T-helper 2 cell treated with Interferon-gamma antibody and Interleukin-4, amounts not matched to agents 5 μg/mL and 100 μg/mL, for 36 hours (primary cell): ENCODE measurements around the gene CERS3.

Source experiments
- DNase-seq: peaks from one replicate; pipeline ENCODE4 v3.0.0; 2021; ENCODE audit warnings: low spot score
- H3K27ac Mint-ChIP-seq: one replicate; pipeline ENCODE4 v1.8.0; 2021; ENCODE audit warnings: mild to moderate bottlenecking, mixed read lengths
- H3K27me3 Mint-ChIP-seq: one replicate; pipeline ENCODE4 v1.8.0; 2021; ENCODE audit warnings: low read depth, mixed read lengths
- H3K36me3 Mint-ChIP-seq: one replicate; pipeline ENCODE4 v1.8.0; 2021; ENCODE audit warnings: low read depth, mixed read lengths
- H3K4me1 Mint-ChIP-seq: one replicate; pipeline ENCODE4 v1.8.0; 2021; ENCODE audit warnings: low read depth, mixed read lengths
- H3K4me3 Mint-ChIP-seq: one replicate; pipeline ENCODE4 v1.8.0; 2022; ENCODE audit warnings: mild to moderate bottlenecking, moderate library complexity, mixed read lengths
- H3K9me3 Mint-ChIP-seq: one replicate; pipeline ENCODE4 v1.8.0; 2021; ENCODE audit warnings: mixed read lengths

CERS3 gene

DNA sequence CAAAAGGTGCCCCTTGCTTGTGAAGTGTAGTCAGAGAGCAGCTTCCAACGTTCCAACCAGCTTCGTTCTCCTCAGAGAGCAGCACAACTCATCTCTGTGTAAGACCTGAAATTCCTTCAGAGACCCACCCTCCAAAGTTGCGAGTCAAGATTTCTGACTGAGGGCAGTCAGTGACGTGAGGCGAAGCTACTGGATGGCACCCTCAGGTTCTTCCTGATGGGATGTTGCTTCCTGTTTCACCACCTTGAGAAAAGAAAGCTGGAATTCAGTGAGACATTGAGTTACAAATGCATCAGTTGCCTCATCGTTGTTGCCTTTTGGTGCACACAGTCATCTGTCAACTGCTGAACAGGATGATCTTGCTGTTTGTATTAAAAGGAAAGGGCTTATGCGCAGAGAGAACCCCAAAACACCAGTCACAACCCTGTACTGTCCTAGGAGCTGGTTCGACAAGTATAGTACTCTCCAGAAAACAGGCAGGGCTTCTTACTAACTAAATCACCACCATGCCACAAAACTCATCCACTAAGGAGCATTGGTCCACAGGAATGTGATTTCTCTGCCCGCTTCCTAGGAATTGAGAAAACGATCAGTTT, at the start of gene CERS3:
TSS of gene CERS3 (minus strand) at position 118 of the 596 bp plus-strand sequence. CDS start 27,101 bp downstream, outside the sequence.
- Mint-ChIP-seq H3K4me3 (no peak within 1 kb of the TSS), H3K27ac (no peak within 1 kb of the TSS), H3K9me3 (no peaks in the 10 kb centered on the region), H3K4me1 (no peaks in the 10 kb centered on the region), H3K27me3 (peaks cover 2% of the 10 kb centered on the region), H3K36me3 (no peaks in the 10 kb centered on the region)
- no peak for DNase-seq

DNA sequence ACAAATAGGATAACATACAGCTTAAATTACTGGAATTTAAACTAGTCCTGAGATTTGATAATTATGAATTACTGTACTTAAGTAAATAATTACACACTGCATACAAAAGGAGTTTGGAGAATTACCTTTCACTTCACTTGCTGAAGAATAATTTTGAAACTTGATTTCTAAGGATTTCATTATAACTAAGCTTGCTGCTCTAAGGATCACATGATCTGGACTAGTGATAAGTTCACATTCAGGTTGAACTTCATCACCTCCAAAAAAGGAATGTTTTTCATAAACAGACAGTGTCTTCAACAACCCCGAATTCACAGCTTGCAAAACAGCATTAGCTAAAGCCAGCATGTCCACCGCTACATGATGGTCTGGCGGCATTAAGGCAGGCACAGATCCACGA, 44.8 kb upstream of the CERS3 start:
- no peak overlapping the region for H3K4me3 Mint-ChIP-seq
- peaks cover 34% of the 10 kb centered on the region for H3K4me1 Mint-ChIP-seq
- peak overlapping the region; percentile 3 for H3K27ac Mint-ChIP-seq
- DNase-seq: no peak
- H3K27me3 Mint-ChIP-seq: no peaks in the 10 kb centered on the region
- H3K9me3 Mint-ChIP-seq: no peaks in the 10 kb centered on the region
- peaks cover 79% of the 10 kb centered on the region for H3K36me3 Mint-ChIP-seq

DNA sequence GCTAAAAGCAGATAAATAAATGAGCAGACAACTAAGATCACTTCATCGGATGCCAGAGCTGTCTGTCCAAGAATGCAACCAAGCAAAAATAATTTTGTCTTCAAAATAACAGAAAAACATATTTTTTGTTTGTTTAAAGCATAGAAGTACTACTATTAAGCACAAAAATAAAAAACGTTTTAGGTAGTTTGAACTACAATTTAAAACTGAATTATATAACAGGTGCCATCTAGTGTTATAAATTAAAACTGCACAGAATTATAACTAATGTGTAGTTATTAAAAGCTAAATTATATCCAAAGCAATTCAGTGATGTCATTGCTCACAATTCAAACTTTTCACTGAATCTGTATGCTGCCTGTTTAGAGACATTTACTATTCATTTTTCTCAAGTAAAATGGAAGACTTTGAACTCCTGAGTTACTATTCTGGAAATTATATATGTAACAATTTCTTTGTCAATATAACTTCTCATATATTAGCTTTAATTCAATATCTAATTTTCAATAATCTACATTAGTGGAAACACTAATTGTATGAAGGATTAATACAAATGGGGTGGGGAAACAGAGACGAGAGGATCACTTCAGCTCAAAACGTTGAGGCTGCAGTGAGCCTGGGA, 43.7 kb upstream of the CERS3 start:
- H3K9me3 Mint-ChIP-seq: no peaks in the 10 kb centered on the region
- no peaks in the 10 kb centered on the region for H3K27me3 Mint-ChIP-seq
- peaks cover 71% of the 10 kb centered on the region for H3K36me3 Mint-ChIP-seq
- H3K27ac Mint-ChIP-seq: peak overlapping the region; percentile 81
- DNase-seq: no peak
- H3K4me3 Mint-ChIP-seq: peak overlapping the region; percentile 80
- peaks cover 34% of the 10 kb centered on the region for H3K4me1 Mint-ChIP-seq

DNA sequence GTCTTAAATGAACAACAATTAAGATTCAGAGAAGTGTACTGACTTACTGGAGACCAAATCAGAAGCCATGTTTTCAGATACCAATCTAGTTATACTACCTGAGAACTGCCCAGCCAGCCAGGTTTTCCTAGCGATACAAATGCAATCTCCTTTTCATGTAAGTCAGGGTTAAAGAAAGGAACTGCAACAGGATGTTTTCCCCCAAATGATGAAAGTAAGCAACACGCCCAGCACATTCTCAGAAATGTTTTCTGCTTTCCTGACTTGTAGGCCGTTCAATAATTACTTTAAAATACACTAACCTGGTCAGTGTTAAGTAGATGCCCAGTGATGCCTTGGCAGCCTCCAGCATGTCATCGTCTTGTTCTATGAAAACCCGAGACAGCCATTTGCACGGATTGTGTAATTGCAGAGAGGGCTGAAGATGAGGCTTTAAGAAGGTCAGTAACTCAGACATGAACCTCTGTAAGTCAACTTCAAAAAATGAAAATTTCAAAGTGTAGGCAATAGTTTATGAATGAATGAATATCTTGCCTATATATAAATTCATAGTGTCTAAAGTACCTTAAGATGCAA, 42.9 kb upstream of the CERS3 start:
- H3K9me3 Mint-ChIP-seq: no peaks in the 10 kb centered on the region
- H3K36me3 Mint-ChIP-seq: peaks cover 66% of the 10 kb centered on the region
- H3K4me3 Mint-ChIP-seq: peak overlapping the region; percentile 80
- H3K4me1 Mint-ChIP-seq: peaks cover 34% of the 10 kb centered on the region
- DNase-seq: no peak
- no peaks in the 10 kb centered on the region for H3K27me3 Mint-ChIP-seq
- H3K27ac Mint-ChIP-seq: peak overlapping the region; percentile 81

DNA sequence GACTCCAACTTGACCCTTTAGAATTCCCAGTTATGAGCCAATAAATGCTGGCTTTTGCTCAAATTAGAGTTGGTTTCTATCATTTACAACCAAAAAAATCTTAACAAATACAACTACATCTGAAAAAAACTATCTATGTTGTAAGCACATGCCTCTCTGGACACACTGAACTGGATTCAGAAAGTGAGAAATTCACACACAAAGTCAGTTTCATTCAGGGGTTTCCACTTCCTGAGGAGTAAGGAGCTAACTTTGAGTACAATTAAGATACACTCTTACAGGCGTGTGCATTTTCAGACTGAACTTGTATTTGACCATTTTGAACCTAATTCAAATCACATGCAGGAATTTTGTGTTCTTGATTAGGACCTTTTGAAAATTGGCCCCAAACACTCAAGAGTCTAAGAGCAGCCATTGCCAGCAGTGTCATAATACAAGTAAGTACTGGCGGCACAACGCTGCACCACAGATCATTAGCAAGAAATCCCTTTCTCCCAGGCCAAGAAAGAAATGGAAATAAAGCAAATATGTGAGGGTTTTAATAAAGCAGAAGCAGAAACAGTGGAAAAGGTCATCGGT, 42.1 kb upstream of the CERS3 start:
- Mint-ChIP-seq H3K4me3 (peak overlapping the region; percentile 80), H3K27ac (peak overlapping the region; percentile 81), H3K4me1 (peaks cover 32% of the 10 kb centered on the region), H3K36me3 (peaks cover 62% of the 10 kb centered on the region), H3K9me3 (no peaks in the 10 kb centered on the region), H3K27me3 (no peaks in the 10 kb centered on the region)
- no peak for DNase-seq

DNA sequence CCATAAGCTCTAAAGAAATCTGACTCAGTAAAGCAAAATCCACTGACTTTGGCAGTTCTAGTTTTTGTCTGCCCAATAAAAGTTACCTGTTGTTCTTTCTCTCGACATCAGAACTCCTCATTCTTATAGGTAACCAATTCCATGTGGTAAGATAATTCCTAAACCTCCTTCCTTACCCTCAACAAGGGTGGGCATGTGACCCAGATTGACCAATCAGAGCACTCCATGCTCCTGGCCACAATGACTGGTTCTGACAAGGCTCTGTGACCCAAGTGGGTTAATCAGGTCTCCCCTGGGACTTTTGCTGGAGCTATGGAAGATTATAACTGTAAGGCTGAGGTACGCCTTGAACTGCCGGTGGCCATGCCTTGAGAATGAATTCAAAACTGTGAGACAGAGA, 41.5 kb upstream of the CERS3 start:
- Mint-ChIP-seq H3K27me3 (no peaks in the 10 kb centered on the region), H3K4me3 (peak overlapping the region; percentile 80), H3K36me3 (peaks cover 56% of the 10 kb centered on the region), H3K9me3 (no peaks in the 10 kb centered on the region), H3K4me1 (peaks cover 30% of the 10 kb centered on the region), H3K27ac (peak overlapping the region; percentile 81)
- no peak for DNase-seq

DNA sequence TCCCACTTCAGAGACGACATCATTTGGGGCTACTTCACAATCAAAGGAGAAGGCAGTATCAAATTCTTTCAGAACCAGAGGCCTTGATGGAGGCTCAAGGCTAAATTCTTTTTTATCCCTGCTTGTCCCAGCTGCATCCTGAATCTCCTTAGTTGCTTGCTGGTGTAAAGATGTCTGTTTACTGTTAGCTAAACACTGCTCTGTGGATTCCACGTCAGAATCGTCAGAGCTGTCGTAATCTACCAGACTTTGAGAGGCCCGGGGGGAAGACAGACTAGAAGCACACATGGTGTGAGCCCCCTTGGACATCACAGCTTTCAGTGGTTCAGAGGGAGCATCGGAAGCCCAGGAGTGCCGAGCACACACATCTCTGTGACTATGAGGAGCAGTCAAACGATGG, 40.6 kb upstream of the CERS3 start:
- Mint-ChIP-seq H3K9me3 (no peaks in the 10 kb centered on the region), H3K27me3 (no peaks in the 10 kb centered on the region), H3K4me3 (no peak overlapping the region), H3K36me3 (peaks cover 53% of the 10 kb centered on the region), H3K27ac (no peak overlapping the region), H3K4me1 (peaks cover 30% of the 10 kb centered on the region)
- no peak for DNase-seq

DNA sequence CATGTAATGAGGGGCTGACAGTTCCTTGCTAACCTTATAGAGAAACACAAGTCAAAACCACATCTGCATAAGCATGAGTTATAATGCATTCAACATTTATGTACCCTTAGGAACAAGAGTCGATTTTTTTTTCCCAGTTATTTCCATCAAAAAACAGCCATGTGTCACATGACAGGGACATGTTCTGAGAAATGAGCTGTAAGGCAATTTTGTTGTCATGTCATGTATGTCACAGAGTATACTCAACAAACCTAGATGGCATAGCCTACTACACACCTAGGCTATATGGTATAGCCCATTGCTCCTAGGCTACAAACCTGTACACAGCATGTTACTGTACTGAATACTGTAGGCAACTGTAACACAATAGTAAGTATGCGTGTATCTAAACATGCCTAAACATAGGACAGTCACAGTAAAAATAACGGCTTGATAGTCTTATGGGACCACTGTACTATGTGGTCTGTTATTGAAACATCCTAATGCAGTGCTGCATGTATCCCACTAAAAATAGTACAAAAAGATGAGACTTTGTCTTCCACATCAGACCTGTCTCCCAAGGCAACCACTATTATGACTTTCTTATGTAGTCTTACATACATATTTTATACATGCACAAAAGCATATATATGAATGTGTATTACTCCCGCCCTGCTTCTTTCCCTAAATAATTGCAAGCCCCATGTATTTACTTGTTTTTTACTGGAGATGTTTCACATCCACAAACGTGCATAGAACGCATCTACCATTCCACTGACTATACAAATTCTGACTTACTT, 38.3 kb upstream of the CERS3 start:
- Mint-ChIP-seq H3K36me3 (peaks cover 45% of the 10 kb centered on the region), H3K27ac (no peak overlapping the region), H3K9me3 (no peaks in the 10 kb centered on the region), H3K4me3 (no peak overlapping the region), H3K27me3 (no peaks in the 10 kb centered on the region), H3K4me1 (peaks cover 22% of the 10 kb centered on the region)
- no peak for DNase-seq

DNA sequence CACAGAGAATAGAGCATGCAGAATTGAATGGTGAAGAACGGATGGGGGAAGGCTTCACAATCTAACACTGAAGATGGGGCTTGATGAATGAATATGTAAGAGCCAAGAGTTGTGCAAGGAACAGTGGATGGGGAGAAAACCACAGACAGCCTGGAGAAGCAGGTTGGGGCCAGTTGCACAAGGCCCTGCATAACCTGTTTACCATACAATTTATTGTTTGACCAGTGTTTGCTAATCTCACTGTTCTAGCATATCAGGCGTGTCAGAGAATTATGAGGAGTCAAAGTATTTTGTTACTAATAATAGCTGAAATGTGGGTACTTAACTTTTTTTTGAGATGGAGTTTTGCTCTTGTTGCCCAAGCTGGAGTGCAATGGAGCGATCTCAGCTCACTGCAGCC, 36.8 kb upstream of the CERS3 start:
- Mint-ChIP-seq H3K27ac (no peak overlapping the region), H3K36me3 (peaks cover 42% of the 10 kb centered on the region), H3K4me1 (peaks cover 8% of the 10 kb centered on the region)

DNA sequence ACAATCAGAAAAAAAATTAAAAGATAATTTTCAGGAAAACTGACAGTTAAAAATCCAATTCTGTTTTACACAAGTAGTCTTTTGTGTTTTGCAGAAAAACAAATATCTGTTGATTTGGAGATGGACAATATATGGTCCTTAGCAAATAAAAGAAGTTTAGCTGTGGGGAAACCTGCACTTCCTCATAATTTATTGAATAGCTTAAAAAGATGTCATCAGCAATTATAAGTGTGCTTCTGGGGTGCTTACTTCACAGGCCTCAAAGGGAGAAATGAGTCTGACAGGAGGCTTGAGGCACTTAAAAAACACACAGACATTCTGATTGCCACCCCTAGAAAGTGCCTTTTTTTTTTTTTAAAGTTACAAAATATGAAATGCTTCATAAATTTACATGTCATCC, 31.6 kb upstream of the CERS3 start:
- no peak overlapping the region for H3K4me3 Mint-ChIP-seq
- H3K4me1 Mint-ChIP-seq: no peaks in the 10 kb centered on the region
- peaks cover 49% of the 10 kb centered on the region for H3K36me3 Mint-ChIP-seq
- H3K9me3 Mint-ChIP-seq: peaks cover 5% of the 10 kb centered on the region
- DNase-seq: no peak
- no peaks in the 10 kb centered on the region for H3K27me3 Mint-ChIP-seq
- H3K27ac Mint-ChIP-seq: no peak overlapping the region

More for the DNA sequence above, 36.8 kb upstream of the CERS3 start:
- Mint-ChIP-seq H3K9me3 (no peaks in the 10 kb centered on the region), H3K27me3 (no peaks in the 10 kb centered on the region), H3K4me3 (no peak overlapping the region)
- no peak for DNase-seq

DNA sequence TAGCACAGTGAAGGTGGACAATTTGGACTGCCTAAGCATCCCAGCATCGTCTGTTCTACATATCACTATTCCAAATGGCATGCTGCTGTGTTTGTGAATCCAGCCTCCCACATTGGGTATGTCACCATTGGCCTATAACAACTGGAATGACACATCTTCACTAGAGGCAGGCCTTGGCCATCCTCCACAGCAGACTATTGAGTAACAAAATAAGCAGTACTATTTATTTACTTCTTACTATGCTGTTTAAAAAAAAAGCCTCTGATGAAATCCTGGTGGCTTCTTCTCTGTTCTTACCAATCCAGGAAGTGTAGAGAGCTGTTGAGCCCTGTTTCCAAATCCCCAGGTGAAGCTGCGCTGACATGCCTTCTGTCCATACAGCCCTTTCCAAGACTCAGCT, 30.6 kb upstream of the CERS3 start:
- H3K27me3 Mint-ChIP-seq: no peaks in the 10 kb centered on the region
- H3K27ac Mint-ChIP-seq: no peak overlapping the region
- DNase-seq: no peak
- no peaks in the 10 kb centered on the region for H3K4me1 Mint-ChIP-seq
- no peak overlapping the region for H3K4me3 Mint-ChIP-seq
- peaks cover 5% of the 10 kb centered on the region for H3K9me3 Mint-ChIP-seq
- peaks cover 54% of the 10 kb centered on the region for H3K36me3 Mint-ChIP-seq

DNA sequence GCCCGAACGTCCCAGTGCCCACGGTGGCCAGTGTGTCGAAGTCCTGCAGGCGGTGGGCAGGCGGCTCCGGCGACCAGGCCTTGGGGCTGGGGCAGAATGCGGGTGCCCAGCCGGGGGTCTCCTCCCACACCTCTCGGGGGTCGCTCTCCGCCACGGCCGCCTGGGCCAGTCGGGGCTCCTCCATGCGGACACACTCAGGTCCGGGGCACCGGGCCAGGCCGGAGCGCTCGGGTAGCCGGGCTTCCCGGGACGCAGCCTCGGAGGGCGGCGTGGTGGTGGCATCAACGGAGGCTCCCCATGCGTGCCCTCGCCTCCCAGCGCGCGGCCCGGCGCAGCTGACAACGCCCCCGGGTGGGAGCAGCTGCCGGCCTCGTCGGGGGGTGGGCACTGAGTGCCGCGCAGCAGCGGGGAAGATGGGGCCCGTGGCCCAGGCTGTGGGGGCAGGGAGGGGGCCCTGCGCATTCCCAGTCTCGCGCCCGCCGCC, 30.1 kb upstream of the CERS3 start:
- H3K4me1 Mint-ChIP-seq: no peaks in the 10 kb centered on the region
- H3K27me3 Mint-ChIP-seq: no peaks in the 10 kb centered on the region
- H3K4me3 Mint-ChIP-seq: no peak overlapping the region
- peaks cover 5% of the 10 kb centered on the region for H3K9me3 Mint-ChIP-seq
- H3K36me3 Mint-ChIP-seq: peaks cover 56% of the 10 kb centered on the region
- no peak for DNase-seq
- no peak overlapping the region for H3K27ac Mint-ChIP-seq

DNA sequence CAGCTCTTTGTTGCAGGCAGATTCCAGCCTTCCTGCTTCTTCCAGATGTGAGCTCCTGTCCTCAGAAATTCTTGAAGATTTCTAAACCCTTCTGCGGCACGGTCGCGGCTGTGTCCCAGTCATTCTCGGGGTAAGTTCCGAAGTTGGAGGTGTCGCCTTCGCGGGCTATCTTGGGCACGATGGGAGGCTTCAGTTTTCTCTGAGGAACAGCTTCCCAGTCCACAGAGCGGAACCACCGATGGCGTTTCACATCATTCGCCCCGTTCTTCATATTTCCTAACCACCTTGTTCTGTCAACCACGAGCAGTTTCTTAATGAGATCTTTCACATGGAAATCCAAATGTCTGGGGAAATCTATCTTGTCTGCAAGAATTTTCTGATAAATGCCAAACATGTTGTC, 24.7 kb upstream of the CERS3 start:
- no peak for DNase-seq
- no peak overlapping the region for H3K27ac Mint-ChIP-seq
- H3K4me3 Mint-ChIP-seq: no peak overlapping the region
- H3K9me3 Mint-ChIP-seq: peaks cover 5% of the 10 kb centered on the region
- H3K36me3 Mint-ChIP-seq: peaks cover 52% of the 10 kb centered on the region
- no peaks in the 10 kb centered on the region for H3K27me3 Mint-ChIP-seq
- no peaks in the 10 kb centered on the region for H3K4me1 Mint-ChIP-seq

DNA sequence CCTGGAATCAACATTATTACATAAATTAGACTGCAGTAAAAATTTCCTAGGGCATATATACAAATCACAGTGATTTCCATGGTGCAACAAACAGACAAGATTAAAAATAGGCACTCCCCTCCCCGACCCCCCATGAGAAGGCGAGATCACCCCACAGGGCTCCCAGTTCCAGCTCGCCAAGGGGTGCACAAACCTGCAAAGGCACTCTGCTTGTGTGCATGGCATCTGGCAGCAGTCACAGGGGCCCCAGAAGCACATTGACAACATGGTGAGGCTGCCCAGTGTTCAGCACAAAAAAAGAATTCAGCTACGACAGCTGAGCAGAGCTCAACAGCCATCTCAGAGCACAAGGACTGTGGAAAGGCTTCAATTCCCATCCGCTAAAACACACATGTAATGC, 19.2 kb upstream of the CERS3 start:
- H3K9me3 Mint-ChIP-seq: no peaks in the 10 kb centered on the region
- DNase-seq: no peak
- H3K4me3 Mint-ChIP-seq: no peak overlapping the region
- peaks cover 15% of the 10 kb centered on the region for H3K36me3 Mint-ChIP-seq
- no peaks in the 10 kb centered on the region for H3K27me3 Mint-ChIP-seq
- no peaks in the 10 kb centered on the region for H3K4me1 Mint-ChIP-seq
- H3K27ac Mint-ChIP-seq: no peak overlapping the region
